Measurements from ENCODE around the gene PPARA. TPM values are rescaled to one million over a fixed set of nuclear protein-coding genes. Genes with fewer than 3 reads are reported as not detected.

The PPARA gene
- total and polyA plus RNA-seq, 11 donors = 21.1 to 96.4 (median 80.4) TPM

- H3K27me3 ChIP-seq = no peaks in the 10 kb centered on the region
- ATAC-seq (no peak), DNase-seq (no peak)
- no peak overlapping the region for H3K4me3 ChIP-seq
- peaks cover 0 to 51% (median 15%) of the 10 kb centered on the region in 12 donors for H3K4me1 ChIP-seq
- H3K9me3 ChIP-seq = no peaks in the 10 kb centered on the region
- TF ChIP-seq CTCF (IDR thresholded peaks at IDR 0.05) (no peak), POLR2A (IDR thresholded peaks at IDR 0.05) (no peak)
- peak overlapping the region in 3 of 12 donors; percentile 69 to 86 (median 70) for H3K27ac ChIP-seq
- WGBS, 4 donors = 90% methylated on average over 12 of the region's 12 CpGs
- peaks cover 0 to 69% (median 50%) of the 10 kb centered on the region in 9 donors for H3K36me3 ChIP-seq
- intact Hi-C loops (cut with DNase I) = loop anchor here in 1 of 10 donors (5.0 kb wide), 1 partner anchor 38 kb away; no protein-coding TSS in a partner anchor
Observed at GRCh38 chr22:46234969-46235368, 84.6 kb downstream of the PPARA start.

DNA sequence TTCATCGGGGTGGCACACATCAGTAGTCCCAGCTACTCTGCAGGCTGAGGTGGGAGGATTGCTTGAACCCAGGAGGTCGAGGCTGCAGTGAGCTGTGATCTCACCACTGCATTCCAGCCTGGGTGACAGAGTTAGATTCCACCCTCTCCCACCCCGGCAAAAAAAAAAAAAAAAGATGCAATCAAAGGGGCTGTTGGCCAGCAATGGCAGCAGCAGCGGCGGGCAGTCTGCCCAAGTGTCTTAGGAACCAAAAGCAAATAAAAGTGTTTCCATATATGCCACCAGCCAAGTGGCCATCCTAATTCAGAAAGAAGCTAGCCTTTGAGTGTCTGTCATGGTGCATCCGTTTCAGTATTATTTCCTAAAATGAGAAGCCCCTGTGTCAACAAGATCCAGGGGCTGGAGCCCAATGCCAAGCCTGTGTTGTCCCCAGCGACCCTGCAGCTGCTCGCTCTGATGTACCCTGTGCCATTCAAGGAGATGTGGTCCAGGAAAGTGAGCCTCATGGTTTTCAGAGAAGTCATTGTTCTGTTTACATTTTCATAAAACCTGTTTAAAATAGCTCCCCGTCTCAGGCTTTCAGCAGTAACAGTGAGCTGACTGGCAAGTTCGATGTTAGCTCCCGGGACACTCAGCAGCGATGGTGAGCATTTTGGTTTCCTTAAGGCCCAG is 87.3 kb downstream of the PPARA start:
- intact Hi-C loops (cut with DNase I) = loop anchor here in 1 of 10 donors (5.0 kb wide), 1 partner anchor 40 kb away; no protein-coding TSS in a partner anchor
- no peak for TF ChIP-seq POLR2A (IDR thresholded peaks at IDR 0.05)
- no peak for TF ChIP-seq CTCF (IDR thresholded peaks at IDR 0.05)
- peaks cover 0 to 52% (median 38%) of the 10 kb centered on the region in 9 donors for H3K36me3 ChIP-seq
- H3K9me3 ChIP-seq = no peaks in the 10 kb centered on the region
- H3K27ac ChIP-seq = peak overlapping the region; percentile 21 to 91 (median 70)
- WGBS, 4 donors = 62 to 76% (median 65%) methylated on average over 12 of the region's 12 CpGs
- no peak overlapping the region for H3K4me3 ChIP-seq
- DNase-seq (peak in 4 of 5 donors; percentile 48 to 78 (median 69)), ATAC-seq (peak in 3 of 4 donors; percentile 37 to 49 (median 38))
- peaks cover 0 to 70% (median 33%) of the 10 kb centered on the region in 12 donors for H3K4me1 ChIP-seq
- no peaks in the 10 kb centered on the region for H3K27me3 ChIP-seq

DNA sequence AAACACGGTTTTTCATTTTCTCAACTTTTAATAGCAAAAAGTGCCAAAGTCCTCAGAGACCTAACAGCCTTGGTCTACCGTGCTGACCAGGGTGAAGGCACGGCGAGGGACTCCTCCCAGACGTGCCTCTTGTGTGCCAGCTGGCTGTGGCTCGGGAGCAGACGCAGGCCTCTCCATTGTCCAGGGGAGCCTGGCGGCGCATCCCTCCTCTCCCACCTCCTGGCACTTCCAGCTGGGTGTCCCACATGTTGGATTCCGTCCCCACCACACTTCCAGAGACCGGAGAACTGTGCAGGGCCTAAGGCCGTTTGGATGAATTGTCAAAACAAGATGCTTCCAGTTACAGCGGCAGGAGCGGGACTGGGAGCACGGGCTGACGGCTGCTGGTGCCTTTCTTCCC is 88.2 kb downstream of the PPARA start:
- TF ChIP-seq POLR2A (IDR thresholded peaks at IDR 0.05) (no peak), CTCF (IDR thresholded peaks at IDR 0.05) (no peak)
- peak in 3 of 4 donors; percentile 43 to 48 (median 45) for ATAC-seq

More for the DNA sequence above, 88.2 kb downstream of the PPARA start:
- H3K4me1 ChIP-seq = peaks cover 0 to 62% (median 28%) of the 10 kb centered on the region in 12 donors
- peaks cover 0 to 60% (median 41%) of the 10 kb centered on the region in 9 donors for H3K36me3 ChIP-seq
- DNase-seq = peak in 1 of 5 donors; percentile 52
- WGBS, 4 donors = 71 to 79% (median 75%) methylated on average over 16 of the region's 16 CpGs
- peak overlapping the region; percentile 21 to 91 (median 70) for H3K27ac ChIP-seq
- no peak overlapping the region for H3K4me3 ChIP-seq
- intact Hi-C loops (cut with DNase I) = loop anchor here in 1 of 10 donors (5.0 kb wide), 1 partner anchor 41 kb away; no protein-coding TSS in a partner anchor
- no peaks in the 10 kb centered on the region for H3K27me3 ChIP-seq
- no peaks in the 10 kb centered on the region for H3K9me3 ChIP-seq
